Measurements from ENCODE around the gene WDR64.
"Not testable (repeated sequence)": the region's sequence is repeated elsewhere in the genome, so short reads cannot be mapped to it uniquely, and the experiment has no call there.

The WDR64 gene

GRCh38 chr1:241819340-241819866 is 167.3 kb downstream of the WDR64 start:
- no peak overlapping the region for H3K4me3 ChIP-seq (ENCODE audit: low read length)
- DNase-seq (ENCODE audit: low read depth): no peak
- TF ChIP-seq CTCF (conservative IDR thresholded peaks at IDR 0.05; ENCODE audit: low read depth, low read length): no peak

- DNase-seq (ENCODE audit: low read depth): no peak
- H3K4me3 ChIP-seq (ENCODE audit: low read length): no peak overlapping the region
- TF ChIP-seq CTCF (conservative IDR thresholded peaks at IDR 0.05; ENCODE audit: low read depth, low read length): no peak
These were observed 169.3 kb downstream of the WDR64 start for GRCh38 chr1:241821363-241821762.

GRCh38 chr1:241822846-241823245 is 170.8 kb downstream of the WDR64 start:
- no peak for DNase-seq (ENCODE audit: low read depth)
- TF ChIP-seq CTCF (conservative IDR thresholded peaks at IDR 0.05; ENCODE audit: low read depth, low read length): no peak
- H3K4me3 ChIP-seq (ENCODE audit: low read length): no peak overlapping the region

GRCh38 chr1:241823925-241824324 is 171.8 kb downstream of the WDR64 start:
- no peak for TF ChIP-seq CTCF (conservative IDR thresholded peaks at IDR 0.05; ENCODE audit: low read depth, low read length)
- DNase-seq (ENCODE audit: low read depth): no peak

GRCh38 chr1:241825581-241825980 is 173.5 kb downstream of the WDR64 start:
- DNase-seq (ENCODE audit: low read depth): peak; percentile 23
- TF ChIP-seq CTCF (conservative IDR thresholded peaks at IDR 0.05; ENCODE audit: low read depth, low read length): no peak
- H3K4me3 ChIP-seq (ENCODE audit: low read length): no peak overlapping the region

More at GRCh38 chr1:241823925-241824324, 171.8 kb downstream of the WDR64 start:
- H3K4me3 ChIP-seq (ENCODE audit: low read length): no peak overlapping the region

GRCh38 chr1:241826613-241827012 is 174.5 kb downstream of the WDR64 start:
- not testable (repeated sequence) for H3K4me3 ChIP-seq (ENCODE audit: low read length); DNase-seq (ENCODE audit: low read depth)

GRCh38 chr1:241827264-241827663 is 175.2 kb downstream of the WDR64 start:
- no peak for TF ChIP-seq CTCF (conservative IDR thresholded peaks at IDR 0.05; ENCODE audit: low read depth, low read length)
- no peak overlapping the region for H3K4me3 ChIP-seq (ENCODE audit: low read length)
- no peak for DNase-seq (ENCODE audit: low read depth)

Data from retinal pigment epithelial cell (primary cell).